ENCODE data around the gene KCTD6. TPM values are rescaled to one million over a fixed set of nuclear protein-coding genes. Genes with fewer than 3 reads are reported as not detected.

Gene KCTD6
- total RNA-seq, 3 donors from 2014 or later (not counting 1 experiment from before 2014, with no cell fraction given): 4.5 to 12.9 (median 7.5) TPM

- no peak overlapping the region for H3K4me3 ChIP-seq (ENCODE audit: low read length)
- ATAC-seq (no peak), DNase-seq (no peak)
- Mint-ChIP-seq H3K27me3 (ENCODE audit: low read depth in 2 of 2) (no peaks in the 10 kb centered on the region), H3K9me3 (no peaks in the 10 kb centered on the region), H3K4me3 (no peak overlapping the region), H3K36me3 (no peaks in the 10 kb centered on the region), H3K27ac (no peak overlapping the region), H3K4me1 (peaks cover 0 to 5% of the 10 kb centered on the region in 2 donors)
- H3K36me3 ChIP-seq (ENCODE audit: control insufficient read depth, insufficient read depth, low read length): no peaks in the 10 kb centered on the region
- no peaks in the 10 kb centered on the region for H3K27me3 ChIP-seq (ENCODE audit: control insufficient read depth, insufficient read depth, low read length)
- TF ChIP-seq CTCF (IDR thresholded peaks at IDR 0.05): no peak
- H3K9me3 ChIP-seq (ENCODE audit: control insufficient read depth, insufficient read depth, low read length): no peaks in the 10 kb centered on the region
- no peak overlapping the region for H3K27ac ChIP-seq (ENCODE audit: low read length)
- H3K4me1 ChIP-seq (ENCODE audit: control insufficient read depth, insufficient read depth, low read length): no peaks in the 10 kb centered on the region
- intact Hi-C loops (cut with micrococcal nuclease): no loop called here
- WGBS (ENCODE audit: insufficient coverage): 89% methylated on average over 3 of the region's 3 CpGs
Observed at GRCh38 chr3:58518291-58518789, 26.4 kb downstream of the KCTD6 start.

- WGBS (ENCODE audit: insufficient coverage): 94% methylated on average over 6 of the region's 6 CpGs
- no peak for DNase-seq
- H3K9me3 Mint-ChIP-seq: no peaks in the 10 kb centered on the region
- Histone ChIP-seq H3K27ac (ENCODE audit: low read length) (no peak overlapping the region), H3K9me3 (ENCODE audit: control insufficient read depth, insufficient read depth, low read length) (no peaks in the 10 kb centered on the region), H3K27me3 (ENCODE audit: control insufficient read depth, insufficient read depth, low read length) (no peaks in the 10 kb centered on the region), H3K4me1 (ENCODE audit: control insufficient read depth, insufficient read depth, low read length) (no peaks in the 10 kb centered on the region), H3K36me3 (ENCODE audit: control insufficient read depth, insufficient read depth, low read length) (no peaks in the 10 kb centered on the region), H3K4me3 (ENCODE audit: low read length) (no peak overlapping the region)
- H3K27me3 Mint-ChIP-seq (ENCODE audit: low read depth in 2 of 2): no peaks in the 10 kb centered on the region
- ATAC-seq: no peak
- H3K4me1 Mint-ChIP-seq: peaks cover 0 to 5% of the 10 kb centered on the region in 2 donors
- no peaks in the 10 kb centered on the region for H3K36me3 Mint-ChIP-seq
- no peak overlapping the region for H3K27ac Mint-ChIP-seq
- no peak for TF ChIP-seq CTCF (IDR thresholded peaks at IDR 0.05)
- H3K4me3 Mint-ChIP-seq: no peak overlapping the region
- intact Hi-C loops (cut with micrococcal nuclease): no loop called here
Observed at GRCh38 chr3:58519668-58520402, 27.9 kb downstream of the KCTD6 start.

DNA sequence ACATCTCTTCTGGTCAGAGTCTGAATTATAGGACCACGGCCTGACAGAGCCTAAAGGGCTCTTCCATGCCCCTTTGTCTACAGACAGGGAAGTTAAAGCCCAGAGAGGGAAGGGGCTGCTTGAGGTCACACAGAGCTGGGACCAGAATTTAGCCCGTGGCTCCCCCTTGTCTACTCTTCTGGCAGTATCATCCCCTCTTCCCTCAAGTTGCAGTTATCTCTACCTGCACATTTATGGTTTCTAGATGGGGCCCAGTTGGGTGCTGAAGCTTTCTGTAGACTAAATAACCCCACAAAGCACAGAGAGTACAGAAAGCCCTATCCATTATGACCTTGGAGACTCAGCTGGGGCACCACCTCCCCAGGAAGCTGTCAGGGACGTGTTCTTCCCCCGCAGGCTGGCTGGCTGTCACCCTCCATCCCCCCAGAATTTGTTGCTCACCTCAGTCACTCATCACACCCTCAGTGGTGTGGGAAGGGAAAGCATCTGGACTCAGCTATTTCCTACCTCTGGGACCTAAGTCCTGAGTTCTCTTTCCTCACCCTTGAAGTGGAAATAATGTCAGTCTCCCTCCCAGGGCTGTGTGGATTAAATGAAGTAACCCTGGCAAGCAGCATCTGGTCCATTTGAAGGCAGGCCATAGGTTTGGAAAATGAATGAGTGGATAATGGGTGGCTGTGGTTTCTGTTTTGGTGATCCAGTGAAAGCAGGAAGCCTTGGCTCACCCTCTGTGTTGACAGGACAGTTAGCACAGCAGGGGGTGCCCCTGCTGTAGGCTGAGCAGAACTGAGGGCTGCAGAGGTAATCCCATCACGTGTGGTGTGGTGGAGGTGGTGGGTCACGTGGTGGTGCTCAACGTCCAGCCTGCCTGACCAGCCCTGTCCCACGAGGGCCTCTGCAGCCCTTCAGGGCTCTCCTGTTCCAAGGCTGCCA, 28.8 kb downstream of the KCTD6 start:
- ATAC-seq (no peak), DNase-seq (no peak)
- no peaks in the 10 kb centered on the region for H3K36me3 Mint-ChIP-seq
- Histone ChIP-seq H3K36me3 (ENCODE audit: control insufficient read depth, insufficient read depth, low read length) (no peaks in the 10 kb centered on the region), H3K4me1 (ENCODE audit: control insufficient read depth, insufficient read depth, low read length) (no peaks in the 10 kb centered on the region), H3K27me3 (ENCODE audit: control insufficient read depth, insufficient read depth, low read length) (no peaks in the 10 kb centered on the region), H3K9me3 (ENCODE audit: control insufficient read depth, insufficient read depth, low read length) (no peaks in the 10 kb centered on the region), H3K4me3 (ENCODE audit: low read length) (no peak overlapping the region), H3K27ac (ENCODE audit: low read length) (no peak overlapping the region)
- H3K9me3 Mint-ChIP-seq: no peaks in the 10 kb centered on the region
- intact Hi-C loops (cut with micrococcal nuclease): no loop called here
- TF ChIP-seq CTCF (IDR thresholded peaks at IDR 0.05): no peak
- H3K27me3 Mint-ChIP-seq (ENCODE audit: low read depth in 2 of 2): no peaks in the 10 kb centered on the region
- H3K4me1 Mint-ChIP-seq: peaks cover 0 to 5% of the 10 kb centered on the region in 2 donors
- no peak overlapping the region for H3K4me3 Mint-ChIP-seq
- WGBS (ENCODE audit: insufficient coverage): 53% methylated on average over 7 of the region's 8 CpGs
- peak overlapping the region in 1 of 2 donors; percentile 21 for H3K27ac Mint-ChIP-seq
